ENCODE results near the gene TMEM145. TPM values are rescaled to one million over a fixed set of nuclear protein-coding genes. Genes with fewer than 3 reads are reported as not detected.

TMEM145 gene
- total RNA-seq, 4 donors from 2014 or later, result not detected

DNA sequence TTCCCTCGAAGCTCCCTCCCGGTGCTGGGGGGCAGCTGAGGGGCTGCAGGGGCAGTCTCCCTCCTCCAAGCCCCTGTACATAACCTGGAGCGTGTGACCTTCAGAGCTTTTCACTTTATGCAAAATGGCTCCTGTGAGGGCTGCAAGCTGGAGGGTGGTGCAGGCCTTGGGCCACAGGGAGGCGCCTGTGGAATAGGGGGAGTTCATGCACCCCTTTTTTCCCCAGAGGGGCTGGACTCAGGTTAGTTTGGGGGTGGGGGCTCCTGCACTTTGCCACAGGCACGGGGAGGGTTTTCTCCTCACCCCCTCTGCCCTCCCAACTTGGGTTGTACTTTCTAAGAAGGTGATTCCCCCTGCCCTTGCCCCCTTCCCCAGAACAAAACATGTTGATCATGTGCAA, 17.8 kb upstream of the TMEM145 start:
- WGBS, 2 donors (ENCODE audit: low coverage in 1 of 2), result 72 to 100% methylated on average over 1 to 5 of the region's 5 CpGs
- peaks cover 0 to 17% (median 9%) of the 10 kb centered on the region in 4 donors for H3K4me1 ChIP-seq
- TF ChIP-seq POLR2AphosphoS5 (IDR thresholded peaks at IDR 0.05) (no peak), POLR2A (IDR thresholded peaks at IDR 0.05) (no peak), EP300 (IDR thresholded peaks at IDR 0.05; ENCODE audit: low read depth) (no peak)
- TF ChIP-seq, protein P1, sequence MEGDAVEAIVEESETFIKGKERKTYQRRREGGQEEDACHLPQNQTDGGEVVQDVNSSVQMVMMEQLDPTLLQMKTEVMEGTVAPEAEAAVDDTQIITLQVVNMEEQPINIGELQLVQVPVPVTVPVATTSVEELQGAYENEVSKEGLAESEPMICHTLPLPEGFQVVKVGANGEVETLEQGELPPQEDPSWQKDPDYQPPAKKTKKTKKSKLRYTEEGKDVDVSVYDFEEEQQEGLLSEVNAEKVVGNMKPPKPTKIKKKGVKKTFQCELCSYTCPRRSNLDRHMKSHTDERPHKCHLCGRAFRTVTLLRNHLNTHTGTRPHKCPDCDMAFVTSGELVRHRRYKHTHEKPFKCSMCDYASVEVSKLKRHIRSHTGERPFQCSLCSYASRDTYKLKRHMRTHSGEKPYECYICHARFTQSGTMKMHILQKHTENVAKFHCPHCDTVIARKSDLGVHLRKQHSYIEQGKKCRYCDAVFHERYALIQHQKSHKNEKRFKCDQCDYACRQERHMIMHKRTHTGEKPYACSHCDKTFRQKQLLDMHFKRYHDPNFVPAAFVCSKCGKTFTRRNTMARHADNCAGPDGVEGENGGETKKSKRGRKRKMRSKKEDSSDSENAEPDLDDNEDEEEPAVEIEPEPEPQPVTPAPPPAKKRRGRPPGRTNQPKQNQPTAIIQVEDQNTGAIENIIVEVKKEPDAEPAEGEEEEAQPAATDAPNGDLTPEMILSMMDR (IDR thresholded peaks at IDR 0.05), result no peak
- intact Hi-C loops (cut with DNase I; ENCODE audit: low total_unique reads) (no loop called here), in situ Hi-C loops (cut with MboI; ENCODE audit: low pct_ligation_motif_present in 1 of 4, low pct_unique_long_range_greater_than_20kb in 1 of 4, low sequenced_read_pairs in 3 of 4) (loop anchor here in 2 of 4 donors (10.0 kb wide), 1 partner anchor 161 kb away; the partner anchor contains the start of gene POU2F2 (in 2 of the 2))
- H3K9me3 ChIP-seq, result no peaks in the 10 kb centered on the region
- no peak overlapping the region for H3K4me3 ChIP-seq
- DNase-seq, result no peak
- no peaks in the 10 kb centered on the region for H3K27me3 ChIP-seq
- no peak overlapping the region for H3K27ac ChIP-seq
- peaks cover 0 to 21% (median 0%) of the 10 kb centered on the region in 4 donors for H3K36me3 ChIP-seq

DNA sequence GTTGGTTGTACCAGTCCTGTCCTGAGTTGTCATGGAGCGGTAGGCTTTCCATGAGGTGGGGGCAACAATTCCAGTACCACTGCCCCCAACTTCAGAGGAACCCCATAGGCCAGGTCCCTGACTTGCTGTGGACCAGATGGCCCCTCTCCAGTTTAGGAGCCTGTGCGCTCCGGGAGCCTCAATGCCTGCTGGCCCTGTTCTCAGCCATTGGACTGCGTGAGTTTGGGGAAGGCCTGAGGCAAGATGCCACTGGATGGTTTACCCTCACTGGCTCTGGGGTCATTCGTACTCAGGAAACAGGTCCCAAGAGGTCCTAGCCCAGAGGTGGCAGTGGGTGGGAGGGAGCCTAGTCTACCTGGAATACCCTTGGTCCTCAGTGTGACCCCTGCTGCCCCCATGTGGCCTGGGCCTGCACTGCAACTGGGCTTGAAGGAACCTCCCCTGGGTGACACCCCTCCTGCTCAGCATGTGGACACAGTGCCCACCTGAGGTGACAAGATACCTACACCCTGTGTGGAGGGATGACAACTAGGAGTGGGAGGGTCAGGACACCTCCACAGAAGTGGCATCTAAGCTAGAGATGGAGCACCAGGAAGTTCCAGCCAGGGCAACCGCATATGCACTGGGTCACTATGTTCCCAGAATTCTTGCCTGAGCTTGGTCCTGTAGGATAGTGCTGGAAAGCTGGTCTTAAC, 17.1 kb upstream of the TMEM145 start:
- no peak overlapping the region for H3K4me3 ChIP-seq
- peaks cover 0 to 17% (median 0%) of the 10 kb centered on the region in 4 donors for H3K36me3 ChIP-seq
- H3K9me3 ChIP-seq, result no peaks in the 10 kb centered on the region
- in situ Hi-C loops (cut with MboI; ENCODE audit: low pct_ligation_motif_present in 1 of 4, low pct_unique_long_range_greater_than_20kb in 1 of 4, low sequenced_read_pairs in 3 of 4), result loop anchor here in 2 of 4 donors (10.0 kb wide), 1 partner anchor 161 kb away; the partner anchor contains the start of gene POU2F2 (in 2 of the 2)
- intact Hi-C loops (cut with DNase I; ENCODE audit: low total_unique reads), result no loop called here
- DNase-seq, result peak; percentile 89
- peak overlapping the region in 1 of 4 donors; percentile 26 for H3K27ac ChIP-seq
- peaks cover 0 to 15% (median 9%) of the 10 kb centered on the region in 4 donors for H3K4me1 ChIP-seq
- WGBS, 2 donors (ENCODE audit: low coverage in 1 of 2), result 83% methylated on average over 6 of the region's 6 CpGs; no CpG with 5 or more reads in 1 of the 2 donors
- no peaks in the 10 kb centered on the region for H3K27me3 ChIP-seq
- no peak for TF ChIP-seq POLR2A (IDR thresholded peaks at IDR 0.05)
- TF ChIP-seq, protein P1 (IDR thresholded peaks at IDR 0.05), result peak; percentile 93 to 97 (median 95)
- TF ChIP-seq POLR2AphosphoS5 (IDR thresholded peaks at IDR 0.05), result peak in 1 of 3 donors; percentile 17
- no peak for TF ChIP-seq EP300 (IDR thresholded peaks at IDR 0.05; ENCODE audit: low read depth)

GRCh38 chr19:42297039-42297438, 16.1 kb upstream of the TMEM145 start:
- Histone ChIP-seq H3K4me3 (no peak overlapping the region), H3K36me3 (peaks cover 0 to 17% (median 0%) of the 10 kb centered on the region in 4 donors), H3K27ac (no peak overlapping the region), H3K27me3 (no peaks in the 10 kb centered on the region), H3K9me3 (no peaks in the 10 kb centered on the region), H3K4me1 (peaks cover 0 to 12% (median 9%) of the 10 kb centered on the region in 4 donors)
- intact Hi-C loops (cut with DNase I; ENCODE audit: low total_unique reads), result no loop called here
- DNase-seq, result no peak
- in situ Hi-C loops (cut with MboI; ENCODE audit: low pct_ligation_motif_present in 1 of 4, low pct_unique_long_range_greater_than_20kb in 1 of 4, low sequenced_read_pairs in 3 of 4), result loop anchor here in 2 of 4 donors (10.0 kb wide), 1 partner anchor 162 kb away; the partner anchor contains the start of gene POU2F2 (in 2 of the 2)
- TF ChIP-seq EP300 (IDR thresholded peaks at IDR 0.05; ENCODE audit: low read depth) (no peak), POLR2A (IDR thresholded peaks at IDR 0.05) (no peak), POLR2AphosphoS5 (IDR thresholded peaks at IDR 0.05) (no peak)
- TF ChIP-seq, protein P1 (IDR thresholded peaks at IDR 0.05), result no peak
- 94% methylated on average over 15 of the region's 15 CpGs; no CpG with 5 or more reads in 1 of the 2 donors for WGBS, 2 donors (ENCODE audit: low coverage in 1 of 2)

DNA sequence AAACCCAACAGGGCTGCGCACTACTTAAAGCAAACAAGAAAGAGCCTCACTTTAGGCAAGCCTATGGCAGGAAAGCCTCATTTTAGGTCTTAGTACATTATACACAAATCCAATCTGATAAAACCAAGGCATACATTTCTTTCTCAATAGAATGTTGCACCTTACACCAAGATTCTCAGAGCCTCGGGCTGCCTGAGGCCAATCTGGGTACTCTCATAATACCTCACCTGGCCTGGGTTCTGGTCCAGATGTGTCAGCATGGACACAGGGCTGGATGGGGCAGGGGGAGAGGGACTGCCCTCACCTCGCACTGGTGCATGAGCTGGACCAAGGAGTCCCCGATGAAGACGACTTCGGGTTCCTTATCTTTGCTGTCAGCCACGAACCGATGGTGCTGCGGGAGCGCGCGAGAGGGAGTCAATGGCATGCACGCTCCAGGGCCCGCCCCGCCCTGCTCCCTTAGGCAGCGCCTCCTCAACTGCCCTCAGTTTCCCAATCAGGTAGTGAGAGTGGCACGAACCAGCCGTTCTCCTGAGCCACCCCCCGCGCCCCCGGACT, 11.4 kb upstream of the TMEM145 start, which contains the start of gene PRR19:
TSS of gene PRR19 (plus strand) at position 487 of the 558 bp plus-strand sequence. CDS start 7,453 bp downstream, outside the sequence.
- in situ Hi-C loops (cut with MboI; ENCODE audit: low pct_ligation_motif_present in 1 of 4, low pct_unique_long_range_greater_than_20kb in 1 of 4, low sequenced_read_pairs in 3 of 4), result loop anchor here in 2 of 4 donors (25.0 kb wide), 1 partner anchor 189 kb away; no protein-coding TSS in a partner anchor
- no peak for TF ChIP-seq POLR2A (IDR thresholded peaks at IDR 0.05)
- no peak for TF ChIP-seq EP300 (IDR thresholded peaks at IDR 0.05; ENCODE audit: low read depth)
- TF ChIP-seq POLR2AphosphoS5 (IDR thresholded peaks at IDR 0.05), result no peak
- TF ChIP-seq, protein P1 (IDR thresholded peaks at IDR 0.05), result no peak
- H3K4me3 ChIP-seq, result peak within 1 kb of the TSS; percentile 26 to 63 (median 51)
- peak within 1 kb of the TSS; percentile 59 to 72 (median 70) for H3K27ac ChIP-seq
- H3K27me3 ChIP-seq, result no peaks in the 10 kb centered on the region
- intact Hi-C loops (cut with DNase I; ENCODE audit: low total_unique reads), result no loop called here
- peak; percentile 48 for DNase-seq
- no peaks in the 10 kb centered on the region for H3K36me3 ChIP-seq
- WGBS, 2 donors (ENCODE audit: low coverage in 1 of 2), result 12 to 80% methylated on average over 1 to 20 of the region's 21 CpGs
- H3K9me3 ChIP-seq, result no peaks in the 10 kb centered on the region
- peaks cover 3 to 17% (median 7%) of the 10 kb centered on the region in 4 donors for H3K4me1 ChIP-seq

Measured in transverse colon (tissue), 4 donors.